A549 (cell line): ENCODE results near the gene EML2.

ENCODE experiments used
- BHLHE40 ChIP-seq: IDR thresholded peaks from 2 replicates; pipeline ENCODE4 v1.6.1; 2012; ENCODE audit warnings: low read depth, low read length, inconsistent platforms
- CHD2 ChIP-seq: fragments of 150-350 bp; IDR thresholded peaks from 2 replicates; pipeline ENCODE4 v1.6.1; 2014; ENCODE audit warnings: low read length; ENCODE audit not compliant: partially characterized antibody
- CTCF ChIP-seq: fragments of >200 bp; sonication (Bioruptor Twin); formaldehyde crosslinking; IDR thresholded peaks from 3 replicates; pipeline ENCODE4 v1.5.1; 2016
- EHF ChIP-seq: fragments of 250-450 bp; sonication (Bioruptor Pico); IDR thresholded peaks from 2 replicates; pipeline ENCODE4 v1.5.0; 2020; ENCODE audit warnings: mild to moderate bottlenecking
- HDAC2 ChIP-seq: fragments of 200-600 bp; sonication (generic); IDR thresholded peaks from 2 replicates; pipeline ENCODE4 v1.6.1; 2016
- HOXA7 ChIP-seq: fragments of 250-450 bp; sonication (Bioruptor Pico); IDR thresholded peaks from 2 replicates; pipeline ENCODE4 v1.5.0; 2020; ENCODE audit warnings: mild to moderate bottlenecking, moderate library complexity
- JUN ChIP-seq, 2 experiments: fragments of >200 bp; sonication (Bioruptor Twin); formaldehyde crosslinking; IDR thresholded peaks; 2 replicates in 1 of 2; 3 replicates in 1 of 2; pipeline ENCODE4 v1.6.1; 2016 to 2017
- MAX ChIP-seq: IDR thresholded peaks from 2 replicates; pipeline ENCODE4 v1.6.1; 2012
- PHF8 ChIP-seq: fragments of 200-600 bp; sonication (generic); IDR thresholded peaks from 2 replicates; pipeline ENCODE4 v1.6.1; 2016; ENCODE audit warnings: low read depth, mild to moderate bottlenecking, antibody characterized with exemption, moderate library complexity, borderline replicate concordance
- POLR2A ChIP-seq: IDR thresholded peaks from 2 replicates; pipeline ENCODE4 v1.6.1; 2012; ENCODE audit warnings: mild to moderate bottlenecking, low read length
- RAD21 ChIP-seq, 2 experiments: fragments of >200 bp in 1 of 2; sonication (Bioruptor Twin) in 1 of 2; formaldehyde crosslinking in 1 of 2; IDR thresholded peaks in 1 of 2; conservative IDR thresholded peaks in 1 of 2; 2 replicates in 1 of 2; 3 replicates in 1 of 2; pipeline ENCODE4 v1.6.1; 2012 to 2018; ENCODE audit warnings: inconsistent platforms in 1 of 2
- REST ChIP-seq: fragments of 200-600 bp; sonication (generic); IDR thresholded peaks from 2 replicates; pipeline ENCODE4 v1.6.1; 2016; ENCODE audit warnings: antibody characterized with exemption, mild to moderate bottlenecking, moderate library complexity
- RFX5 ChIP-seq: fragments of 450-650 bp; IDR thresholded peaks from 2 replicates; pipeline ENCODE4 v1.7.1; 2014; ENCODE audit warnings: antibody characterized with exemption, mild to moderate bottlenecking, moderate library complexity
- ZNF302 ChIP-seq: fragments of 250-450 bp; sonication (Bioruptor Pico); IDR thresholded peaks from 2 replicates; pipeline ENCODE4 v1.9.0; 2021; ENCODE audit warnings: inconsistent platforms, mild to moderate bottlenecking, moderate library complexity

- TF ChIP-seq POLR2A (no peak), BHLHE40 (no peak), CTCF (peak; percentile 21; the same call in 1 of the 3 replicates), REST (no peak), RFX5 (no peak), HDAC2 (no peak), RAD21 (conservative IDR thresholded peaks at IDR 0.05 in 1 of 2, IDR thresholded peaks at IDR 0.05 in 1 of 2) (peak in 1 of 2 experiments; percentile 26; a peak in 1 of 5 replicates), ZNF302 (CRISPR knock-in tag) (no peak), PHF8 (no peak), CHD2 (no peak), EHF (CRISPR knock-in tag) (no peak), MAX (peak; percentile 37; the same call in 1 of the 2 replicates), HOXA7 (CRISPR knock-in tag) (no peak), JUN (IDR thresholded peaks at IDR 0.05) (no peak)
Measured at GRCh38 chr19:45677351-45678230, 38.4 kb upstream of the EML2 start.
